Hepatocyte (in vitro differentiated cells): ENCODE results near the gene CFAP77. TPM values are rescaled to one million over a fixed set of nuclear protein-coding genes. Genes with fewer than 3 reads are reported as not detected.

Experiments
- DNase-seq: peaks from one replicate; pipeline ENCODE4 v3.0.0-alpha.2; 2016; ENCODE audit warnings: low spot score
- H2AFZ ChIP-seq: fragments of 200-600 bp; sonication (generic); 2 replicates; pipeline ENCODE4 v1.6.0; 2016; ENCODE audit warnings: antibody characterized with exemption, mild to moderate bottlenecking
- H3K27ac ChIP-seq: fragments of 200-600 bp; sonication (generic); 2 replicates; pipeline ENCODE4 v1.5.1; 2016; ENCODE audit warnings: mild to moderate bottlenecking
- H3K27me3 ChIP-seq: fragments of 200-600 bp; sonication (generic); 2 replicates; pipeline ENCODE4 v1.6.1; 2016
- H3K36me3 ChIP-seq: fragments of 200-600 bp; sonication (generic); replicated peaks from 2 replicates; pipeline ENCODE4 v1.5.1; 2016; ENCODE audit warnings: low read depth; ENCODE audit not compliant: insufficient read depth
- H3K4me1 ChIP-seq: fragments of 200-600 bp; sonication (generic); 2 replicates; pipeline ENCODE4 v1.5.1; 2016; ENCODE audit warnings: mild to moderate bottlenecking, moderate library complexity; ENCODE audit not compliant: insufficient read depth
- H3K4me2 ChIP-seq: fragments of 200-600 bp; sonication (generic); 2 replicates; pipeline ENCODE4 v1.6.0; 2016
- H3K4me3 ChIP-seq: fragments of 200-600 bp; sonication (generic); 2 replicates; pipeline ENCODE4 v1.5.1; 2016; ENCODE audit warnings: mild to moderate bottlenecking
- H3K79me2 ChIP-seq: fragments of 200-600 bp; sonication (generic); 2 replicates; pipeline ENCODE4 v1.6.0; 2017; ENCODE audit warnings: mild to moderate bottlenecking
- H3K9me2 ChIP-seq: fragments of 200-600 bp; sonication (generic); replicated peaks from 2 replicates; pipeline ENCODE4 v1.6.0; 2017; ENCODE audit warnings: mild to moderate bottlenecking; ENCODE audit not compliant: insufficient read depth
- H3K9me3 ChIP-seq: fragments of 200-600 bp; sonication (generic); 2 replicates; pipeline ENCODE4 v1.5.1; 2016; ENCODE audit warnings: low read depth, mild to moderate bottlenecking
- H4K20me1 ChIP-seq: fragments of 200-600 bp; sonication (generic); 2 replicates; pipeline ENCODE4 v1.6.0; 2016; ENCODE audit warnings: mild to moderate bottlenecking; ENCODE audit not compliant: insufficient read depth, poor library complexity, severe bottlenecking
- EZH2 ChIP-seq: fragments of 200-600 bp; sonication (generic); IDR thresholded peaks from 2 replicates; pipeline ENCODE4 v1.6.1; 2016; ENCODE audit warnings: antibody characterized with exemption, mild to moderate bottlenecking, borderline replicate concordance
- EZH2phosphoT487 ChIP-seq: fragments of 200-600 bp; sonication (generic); IDR thresholded peaks from one replicate; pipeline ENCODE4 v1.6.1; 2018; ENCODE audit warnings: antibody characterized with exemption, mild to moderate bottlenecking, low read depth, moderate library complexity; ENCODE audit not compliant: unreplicated experiment, severe bottlenecking
- WGBS: methylation state at CpG from one replicate; pipeline ENCODE4 v1.1.6; 2016; ENCODE audit warnings: low lambda C conversion rate; ENCODE audit errors: missing lambda C conversion rate; 5-methylcytosine and 5-hydroxymethylcytosine counted together
- polyA plus RNA-seq: library from polyadenylated mRNA; unstranded; fragments of >200 nt; fragmentation: Nextera tagmentation; extraction: Ambion mirVana; gene quantifications from 2 replicates; pipeline ENCODE4 v1.2.1, GENCODE V29; 2016
- total RNA-seq: library from RNA; depleted of rRNA; stranded (reverse); fragments of >200 nt; gene quantifications from 2 replicates; pipeline ENCODE4 v1.2.3, GENCODE V29; 2014
- TF ChIP-seq, protein P1 (sequence below): fragments of 200-600 bp; sonication (generic); IDR thresholded peaks from 2 replicates; pipeline ENCODE4 v1.5.1; 2016; ENCODE audit warnings: antibody characterized with exemption, mild to moderate bottlenecking; ENCODE audit not compliant: poor library complexity

CFAP77 gene
- total and polyA plus RNA-seq, 2 experiments from 2014 or later: 0.70 to 1.2 TPM

DNA sequence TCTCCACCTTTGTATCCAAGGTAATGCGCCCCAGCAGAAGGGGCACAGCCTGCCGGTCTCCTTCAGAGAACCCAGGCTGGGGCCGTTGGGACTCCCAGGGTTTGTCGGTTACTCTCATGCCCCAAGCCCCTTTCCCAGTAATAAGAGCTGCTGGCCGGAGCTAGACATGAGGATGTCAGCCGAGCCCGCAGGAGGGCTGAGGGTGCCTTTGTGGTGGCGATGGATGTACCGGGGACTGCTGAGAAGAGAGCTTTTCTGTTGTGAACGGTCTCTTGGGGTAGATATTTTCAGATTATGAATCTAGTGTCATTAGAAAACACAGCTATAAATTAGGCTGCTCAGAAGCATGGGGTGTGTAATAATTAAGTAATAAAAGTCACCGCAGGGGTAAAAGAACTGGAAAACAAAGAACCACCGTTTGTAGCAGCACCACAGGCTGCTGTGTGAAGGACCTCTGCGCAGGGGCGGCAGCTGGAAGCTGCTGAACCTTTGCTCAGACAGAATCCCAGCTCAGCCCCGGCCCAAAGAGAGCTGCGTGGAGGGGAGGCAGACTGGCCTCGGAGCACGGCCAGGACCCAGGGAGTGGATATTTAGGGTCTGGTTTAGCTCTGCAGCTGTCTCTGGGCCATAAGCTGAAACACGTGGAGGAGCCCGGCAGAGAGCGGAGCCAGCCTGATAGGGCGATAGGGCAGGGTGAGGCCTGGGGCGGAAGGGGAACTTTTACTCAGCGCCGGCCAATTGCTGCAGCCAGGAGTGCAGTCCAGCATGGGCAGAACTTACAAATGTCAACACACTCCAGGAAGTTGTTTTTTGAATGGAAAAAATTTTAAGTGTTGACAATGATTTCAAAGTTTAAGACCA is 121.9 kb downstream of the CFAP77 start:
- 81% methylated on average over 25 of the region's 25 CpGs for WGBS
- H3K9me3 ChIP-seq: no peaks in the 10 kb centered on the region
- H2AFZ ChIP-seq: no peak overlapping the region
- no peak overlapping the region for H3K4me3 ChIP-seq
- no peaks in the 10 kb centered on the region for H3K36me3 ChIP-seq
- no peaks in the 10 kb centered on the region for H3K9me2 ChIP-seq
- no peaks in the 10 kb centered on the region for H4K20me1 ChIP-seq
- no peak for DNase-seq
- no peaks in the 10 kb centered on the region for H3K4me1 ChIP-seq
- TF ChIP-seq, protein P1, sequence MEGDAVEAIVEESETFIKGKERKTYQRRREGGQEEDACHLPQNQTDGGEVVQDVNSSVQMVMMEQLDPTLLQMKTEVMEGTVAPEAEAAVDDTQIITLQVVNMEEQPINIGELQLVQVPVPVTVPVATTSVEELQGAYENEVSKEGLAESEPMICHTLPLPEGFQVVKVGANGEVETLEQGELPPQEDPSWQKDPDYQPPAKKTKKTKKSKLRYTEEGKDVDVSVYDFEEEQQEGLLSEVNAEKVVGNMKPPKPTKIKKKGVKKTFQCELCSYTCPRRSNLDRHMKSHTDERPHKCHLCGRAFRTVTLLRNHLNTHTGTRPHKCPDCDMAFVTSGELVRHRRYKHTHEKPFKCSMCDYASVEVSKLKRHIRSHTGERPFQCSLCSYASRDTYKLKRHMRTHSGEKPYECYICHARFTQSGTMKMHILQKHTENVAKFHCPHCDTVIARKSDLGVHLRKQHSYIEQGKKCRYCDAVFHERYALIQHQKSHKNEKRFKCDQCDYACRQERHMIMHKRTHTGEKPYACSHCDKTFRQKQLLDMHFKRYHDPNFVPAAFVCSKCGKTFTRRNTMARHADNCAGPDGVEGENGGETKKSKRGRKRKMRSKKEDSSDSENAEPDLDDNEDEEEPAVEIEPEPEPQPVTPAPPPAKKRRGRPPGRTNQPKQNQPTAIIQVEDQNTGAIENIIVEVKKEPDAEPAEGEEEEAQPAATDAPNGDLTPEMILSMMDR: no peak
- H3K79me2 ChIP-seq: no peaks in the 10 kb centered on the region
- H3K27ac ChIP-seq: no peak overlapping the region
- no peak overlapping the region for H3K4me2 ChIP-seq
- H3K27me3 ChIP-seq: peaks cover 8% of the 10 kb centered on the region

DNA sequence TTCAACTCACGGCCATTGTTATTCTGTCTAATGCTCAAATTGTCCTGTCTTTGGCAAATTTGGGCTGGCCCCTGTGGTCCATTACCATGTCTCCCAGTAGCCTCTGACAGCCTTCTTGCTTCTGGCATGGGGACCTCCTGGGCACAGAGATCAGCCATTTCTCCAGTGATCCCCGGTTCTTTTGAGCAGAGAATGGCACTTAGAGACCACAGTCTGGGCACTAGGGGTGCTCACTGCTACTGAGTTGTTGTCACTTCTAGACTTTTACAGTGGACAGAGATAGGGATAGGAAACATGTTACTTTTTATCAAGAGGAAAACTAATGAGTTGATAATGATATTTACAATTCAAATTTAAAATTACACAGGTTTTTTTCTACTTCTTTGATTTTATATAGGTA is 124.8 kb downstream of the CFAP77 start:
- Histone ChIP-seq H3K27ac (no peak overlapping the region), H3K4me2 (no peak overlapping the region), H3K4me1 (no peaks in the 10 kb centered on the region), H3K4me3 (no peak overlapping the region), H3K36me3 (no peaks in the 10 kb centered on the region), H3K27me3 (peaks cover 8% of the 10 kb centered on the region), H3K79me2 (no peaks in the 10 kb centered on the region), H2AFZ (no peak overlapping the region), H3K9me3 (no peaks in the 10 kb centered on the region), H3K9me2 (no peaks in the 10 kb centered on the region), H4K20me1 (no peaks in the 10 kb centered on the region)
- no peak for DNase-seq
- TF ChIP-seq, protein P1: no peak
- TF ChIP-seq EZH2phosphoT487 (no peak), EZH2 (no peak)
- WGBS: 84% methylated on average over 2 of the region's 2 CpGs

DNA sequence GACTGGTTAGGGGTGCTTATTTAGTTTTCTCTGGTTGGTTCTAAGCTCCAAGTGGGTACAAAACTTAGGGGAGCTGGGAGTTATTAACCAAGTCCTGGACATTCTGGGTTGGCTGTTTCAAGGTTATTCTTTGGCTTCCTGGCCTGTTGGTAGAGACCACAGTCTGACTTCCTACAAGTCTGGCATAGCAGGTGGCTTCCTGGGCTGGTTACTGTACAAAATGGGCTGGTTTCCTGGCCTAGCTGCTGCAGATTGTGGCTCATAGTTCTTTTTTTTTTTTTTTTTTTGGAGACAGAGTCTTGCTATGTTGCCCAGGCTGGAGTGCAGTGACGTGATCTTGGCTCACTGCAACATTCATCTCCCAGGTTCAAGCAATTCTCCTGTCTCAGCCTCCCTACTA is 126.1 kb downstream of the CFAP77 start:
- TF ChIP-seq EZH2 (no peak), EZH2phosphoT487 (no peak)
- TF ChIP-seq, protein P1: no peak
- DNase-seq: no peak
- no peaks in the 10 kb centered on the region for H4K20me1 ChIP-seq
- H2AFZ ChIP-seq: no peak overlapping the region
- H3K27ac ChIP-seq: no peak overlapping the region
- H3K4me1 ChIP-seq: no peaks in the 10 kb centered on the region
- no peak overlapping the region for H3K4me2 ChIP-seq
- H3K36me3 ChIP-seq: no peaks in the 10 kb centered on the region
- no peak overlapping the region for H3K4me3 ChIP-seq
- no peaks in the 10 kb centered on the region for H3K79me2 ChIP-seq
- no peaks in the 10 kb centered on the region for H3K9me3 ChIP-seq
- H3K27me3 ChIP-seq: peaks cover 1% of the 10 kb centered on the region
- 100% methylated on average over 1 of the region's 1 CpG for WGBS
- no peaks in the 10 kb centered on the region for H3K9me2 ChIP-seq
